SJSA1 (cell line): ENCODE data around the gene CNTN6. TPM values are rescaled to one million over a fixed set of nuclear protein-coding genes. Genes with fewer than 3 reads are reported as not detected.
"Not testable (repeated sequence)": the region's sequence is repeated elsewhere in the genome, so short reads cannot be mapped to it uniquely, and the experiment has no call there.

Experiments
- DNase-seq, 2 experiments: peaks; one replicate each; pipeline ENCODE4 v3.0.0-alpha.2; 2015 to 2020; ENCODE audit warnings: low spot score in 2 of 2, low read depth in 1 of 2
- H3K27ac ChIP-seq: fragments of 250-450 bp; sonication (Bioruptor Pico); 2 replicates; pipeline ENCODE4 v1.5.1; 2020; ENCODE audit warnings: mild to moderate bottlenecking, moderate library complexity
- H3K27me3 ChIP-seq: fragments of 250-450 bp; sonication (Bioruptor Pico); replicated peaks from 2 replicates; pipeline ENCODE4 v1.5.1; 2020; ENCODE audit warnings: mild to moderate bottlenecking, moderate library complexity
- H3K36me3 ChIP-seq: fragments of 250-450 bp; sonication (Bioruptor Pico); 2 replicates; pipeline ENCODE4 v1.5.1; 2020; ENCODE audit warnings: mild to moderate bottlenecking
- H3K4me1 ChIP-seq: fragments of 250-450 bp; sonication (Bioruptor Pico); replicated peaks from 2 replicates; pipeline ENCODE4 v1.6.1; 2021; ENCODE audit warnings: mild to moderate bottlenecking
- H3K4me3 ChIP-seq: fragments of 250-450 bp; sonication (Bioruptor Pico); 2 replicates; pipeline ENCODE4 v1.5.1; 2020; ENCODE audit warnings: mild to moderate bottlenecking
- H3K9me3 ChIP-seq: fragments of 250-450 bp; sonication (Bioruptor Pico); replicated peaks from 2 replicates; pipeline ENCODE4 v1.5.1; 2020; ENCODE audit warnings: mild to moderate bottlenecking
- total RNA-seq: library from RNA; depleted of rRNA; stranded (reverse); fragments of >200 nt; shearing (Covaris generic); gene quantifications from 2 replicates; pipeline ENCODE4 v1.2.3, GENCODE V29; 2014

Gene CNTN6
- total RNA-seq, 1 experiment from 2014 or later = not detected

GRCh38 chr3:1355691-1356090 is 262.9 kb downstream of the CNTN6 start:
- Histone ChIP-seq H3K4me1 (no peaks in the 10 kb centered on the region), H3K27ac (no peak overlapping the region), H3K36me3 (no peaks in the 10 kb centered on the region), H3K4me3 (no peak overlapping the region), H3K27me3 (no peaks in the 10 kb centered on the region), H3K9me3 (no peaks in the 10 kb centered on the region; the same call in 1 of the 2 replicates)
- no peak for DNase-seq

GRCh38 chr3:1356101-1356500 is 263.3 kb downstream of the CNTN6 start:
- DNase-seq = no peak
- Histone ChIP-seq H3K4me3 (no peak overlapping the region), H3K36me3 (no peaks in the 10 kb centered on the region), H3K4me1 (no peaks in the 10 kb centered on the region), H3K27ac (no peak overlapping the region), H3K27me3 (no peaks in the 10 kb centered on the region), H3K9me3 (no peaks in the 10 kb centered on the region; the same call in 1 of the 2 replicates)

- Histone ChIP-seq H3K9me3 (no peaks in the 10 kb centered on the region; the same call in 1 of the 2 replicates), H3K27ac (no peak overlapping the region), H3K27me3 (no peaks in the 10 kb centered on the region), H3K4me3 (no peak overlapping the region), H3K4me1 (no peaks in the 10 kb centered on the region), H3K36me3 (no peaks in the 10 kb centered on the region)
- no peak for DNase-seq
These were observed 272.7 kb downstream of the CNTN6 start for GRCh38 chr3:1365528-1365927.

- H3K27me3 ChIP-seq = no peaks in the 10 kb centered on the region
- H3K9me3 ChIP-seq = peaks cover 5% of the 10 kb centered on the region; the same call in 1 of the 2 replicates
- no peaks in the 10 kb centered on the region for H3K36me3 ChIP-seq
- H3K27ac ChIP-seq = no peak overlapping the region
- no peak for DNase-seq
- H3K4me1 ChIP-seq = no peaks in the 10 kb centered on the region
- H3K4me3 ChIP-seq = no peak overlapping the region
These were observed 281.6 kb downstream of the CNTN6 start for GRCh38 chr3:1374471-1374870.

GRCh38 chr3:1375145-1375544 is 282.3 kb downstream of the CNTN6 start:
- no peak overlapping the region for H3K27ac ChIP-seq
- no peaks in the 10 kb centered on the region for H3K4me1 ChIP-seq
- no peak for DNase-seq
- H3K4me3 ChIP-seq = no peak overlapping the region
- H3K36me3 ChIP-seq = no peaks in the 10 kb centered on the region
- peaks cover 5% of the 10 kb centered on the region; the same call in 1 of the 2 replicates for H3K9me3 ChIP-seq
- no peaks in the 10 kb centered on the region for H3K27me3 ChIP-seq

- H3K36me3 ChIP-seq = no peaks in the 10 kb centered on the region
- DNase-seq = no peak
- no peak overlapping the region for H3K4me3 ChIP-seq
- no peak overlapping the region for H3K27ac ChIP-seq
- no peaks in the 10 kb centered on the region for H3K4me1 ChIP-seq
- peaks cover 9% of the 10 kb centered on the region for H3K9me3 ChIP-seq
- H3K27me3 ChIP-seq = no peaks in the 10 kb centered on the region
These were observed 288.3 kb downstream of the CNTN6 start for GRCh38 chr3:1380926-1381646.

- Histone ChIP-seq H3K4me1 (no peaks in the 10 kb centered on the region), H3K36me3 (no peaks in the 10 kb centered on the region), H3K27me3 (no peaks in the 10 kb centered on the region), H3K27ac (no peak overlapping the region), H3K4me3 (no peak overlapping the region), H3K9me3 (peaks cover 9% of the 10 kb centered on the region; the same call in 1 of the 2 replicates)
- no peak for DNase-seq
These were observed 288.8 kb downstream of the CNTN6 start for GRCh38 chr3:1381647-1382036.

- not testable (repeated sequence) for H3K36me3 ChIP-seq, H3K4me3 ChIP-seq, H3K9me3 ChIP-seq, DNase-seq, H3K4me1 ChIP-seq, H3K27me3 ChIP-seq, H3K27ac ChIP-seq
These were observed 294.6 kb downstream of the CNTN6 start for GRCh38 chr3:1387396-1387905.

GRCh38 chr3:1394188-1394587 is 301.4 kb downstream of the CNTN6 start:
- Histone ChIP-seq H3K36me3 (no peaks in the 10 kb centered on the region), H3K9me3 (no peaks in the 10 kb centered on the region), H3K27me3 (no peaks in the 10 kb centered on the region), H3K27ac (no peak overlapping the region), H3K4me3 (no peak overlapping the region), H3K4me1 (no peaks in the 10 kb centered on the region)
- no peak for DNase-seq

- H3K4me3 ChIP-seq = no peak overlapping the region
- no peaks in the 10 kb centered on the region for H3K4me1 ChIP-seq
- no peaks in the 10 kb centered on the region for H3K27me3 ChIP-seq
- no peak for DNase-seq
- H3K36me3 ChIP-seq = no peaks in the 10 kb centered on the region
- no peaks in the 10 kb centered on the region; the same call in 1 of the 2 replicates for H3K9me3 ChIP-seq
- no peak overlapping the region for H3K27ac ChIP-seq
These were observed 307.7 kb downstream of the CNTN6 start for GRCh38 chr3:1400571-1400970.

- no peak for DNase-seq
- Histone ChIP-seq H3K4me3 (no peak overlapping the region), H3K36me3 (no peaks in the 10 kb centered on the region), H3K4me1 (no peaks in the 10 kb centered on the region), H3K27ac (no peak overlapping the region), H3K9me3 (no peaks in the 10 kb centered on the region; the same call in 1 of the 2 replicates), H3K27me3 (no peaks in the 10 kb centered on the region)
These were observed 311.6 kb downstream of the CNTN6 start for GRCh38 chr3:1404270-1404962.

- DNase-seq = no peak
- Histone ChIP-seq H3K4me3 (no peak overlapping the region), H3K9me3 (no peaks in the 10 kb centered on the region), H3K4me1 (no peaks in the 10 kb centered on the region), H3K27me3 (no peaks in the 10 kb centered on the region), H3K27ac (no peak overlapping the region), H3K36me3 (no peaks in the 10 kb centered on the region)
These were observed 313.4 kb downstream of the CNTN6 start for GRCh38 chr3:1406250-1406649.

GRCh38 chr3:1421577-1421976 is 328.8 kb downstream of the CNTN6 start:
- no peak for DNase-seq
- no peaks in the 10 kb centered on the region for H3K4me1 ChIP-seq

GRCh38 chr3:1423566-1424089 is 330.8 kb downstream of the CNTN6 start:
- H3K9me3 ChIP-seq = no peaks in the 10 kb centered on the region
- no peaks in the 10 kb centered on the region for H3K27me3 ChIP-seq
- no peaks in the 10 kb centered on the region for H3K36me3 ChIP-seq
- no peaks in the 10 kb centered on the region for H3K4me1 ChIP-seq
- H3K4me3 ChIP-seq = no peak overlapping the region
- no peak for DNase-seq
- no peak overlapping the region for H3K27ac ChIP-seq

More at GRCh38 chr3:1421577-1421976, 328.8 kb downstream of the CNTN6 start:
- Histone ChIP-seq H3K9me3 (no peaks in the 10 kb centered on the region), H3K27ac (no peak overlapping the region), H3K27me3 (no peaks in the 10 kb centered on the region), H3K4me3 (no peak overlapping the region), H3K36me3 (no peaks in the 10 kb centered on the region)
